Activated CD8-positive, alpha-beta memory T cell treated with anti-CD3 and anti-CD28 coated beads for 4 hours (primary cell): ENCODE data around the gene TRIM56.
"Not testable (repeated sequence)": the region's sequence is repeated elsewhere in the genome, so short reads cannot be mapped to it uniquely, and the experiment has no call there.

Source experiments
- DNase-seq, 2 donors: peaks; one replicate each; pipeline ENCODE4 v3.0.0-alpha.2; 2020; ENCODE audit warnings: low read depth in 2 of 2

The TRIM56 gene

DNA sequence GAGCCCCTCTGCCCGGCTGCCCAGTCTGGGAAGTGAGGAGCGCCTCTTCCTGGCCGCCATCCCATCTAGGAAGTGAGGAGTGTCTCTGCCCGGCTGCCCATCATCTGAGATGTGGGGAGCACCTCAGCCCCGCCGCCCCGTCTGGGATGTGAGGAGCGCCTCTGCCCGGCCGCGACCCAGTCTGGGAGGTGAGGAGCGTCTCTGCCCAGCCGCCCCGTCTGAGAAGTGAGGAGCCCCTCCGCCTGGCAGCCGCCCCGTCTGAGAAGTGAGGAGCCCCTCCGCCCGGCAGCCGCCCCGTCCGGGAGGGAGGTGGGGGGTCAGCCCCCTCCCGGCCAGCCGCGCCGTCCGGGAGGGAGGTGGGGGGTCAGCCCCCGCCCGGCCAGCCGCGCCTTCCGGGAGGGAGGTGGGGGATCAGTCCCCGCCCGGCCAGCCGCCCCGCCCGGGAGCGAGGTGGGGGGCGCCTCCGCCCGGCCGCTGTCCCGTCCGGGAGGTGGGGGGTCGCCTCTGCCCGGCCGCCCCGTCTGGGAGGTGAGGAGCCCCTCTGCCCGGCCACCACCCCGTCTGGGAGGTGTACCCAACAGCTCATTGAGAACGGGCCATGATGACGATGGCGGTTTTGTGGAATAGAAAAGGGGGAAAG, 7.1 kb downstream of the TRIM56 start:
- DNase-seq, result not testable (repeated sequence)

DNA sequence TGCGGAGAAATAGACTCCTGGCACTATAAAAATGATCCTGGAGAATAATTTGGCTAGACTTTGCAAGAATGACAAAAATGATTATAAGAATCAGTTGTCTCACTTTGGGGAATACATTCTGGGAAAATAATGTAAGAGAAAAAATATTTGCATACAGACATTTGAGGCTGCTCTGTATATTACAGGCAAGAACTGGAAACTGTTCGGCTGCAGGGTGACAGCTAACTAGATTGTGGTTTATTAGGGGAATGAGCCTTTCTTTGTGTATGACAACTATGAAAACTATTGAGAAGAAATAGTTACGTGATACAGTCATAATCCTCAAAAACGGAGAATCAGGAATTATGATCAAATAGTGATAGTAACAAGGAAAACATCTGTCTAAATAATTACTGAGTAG, 8.6 kb downstream of the TRIM56 start:
- no peak for DNase-seq

- DNase-seq, result no peak
These were observed 9.1 kb downstream of the TRIM56 start for GRCh38 chr7:101094376-101094775.

- DNase-seq, result no peak
These were observed 9.6 kb downstream of the TRIM56 start for GRCh38 chr7:101094791-101095375.

- DNase-seq, result no peak
These were observed 11.2 kb downstream of the TRIM56 start for GRCh38 chr7:101096331-101096956.

GRCh38 chr7:101096957-101097347, 11.7 kb downstream of the TRIM56 start:
- DNase-seq, result no peak

DNA sequence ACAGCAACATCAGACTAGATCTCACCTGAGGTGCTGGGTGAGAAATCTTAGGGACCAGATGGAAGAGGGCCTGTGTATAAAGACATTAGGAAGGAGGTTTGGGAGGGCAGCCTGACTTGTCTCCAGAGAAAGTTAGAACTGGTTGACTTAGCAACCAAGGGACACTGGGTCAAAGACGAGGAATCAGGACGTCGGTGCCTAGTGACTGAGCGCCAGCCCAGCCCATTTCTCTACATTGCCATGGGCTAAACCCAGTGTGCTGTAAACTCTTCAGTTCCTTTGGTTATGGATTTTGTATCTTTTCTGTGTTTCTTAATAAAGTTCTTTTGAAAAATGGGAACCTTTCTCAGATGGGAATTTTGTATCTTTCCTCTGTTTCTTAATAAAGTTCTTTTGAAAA, 12.3 kb downstream of the TRIM56 start:
- DNase-seq, result no peak

- DNase-seq, result peak; percentile 39 to 57
These were observed 14.9 kb downstream of the TRIM56 start for GRCh38 chr7:101099969-101100781.

GRCh38 chr7:101100858-101101847, 15.9 kb downstream of the TRIM56 start:
- no peak for DNase-seq

DNA sequence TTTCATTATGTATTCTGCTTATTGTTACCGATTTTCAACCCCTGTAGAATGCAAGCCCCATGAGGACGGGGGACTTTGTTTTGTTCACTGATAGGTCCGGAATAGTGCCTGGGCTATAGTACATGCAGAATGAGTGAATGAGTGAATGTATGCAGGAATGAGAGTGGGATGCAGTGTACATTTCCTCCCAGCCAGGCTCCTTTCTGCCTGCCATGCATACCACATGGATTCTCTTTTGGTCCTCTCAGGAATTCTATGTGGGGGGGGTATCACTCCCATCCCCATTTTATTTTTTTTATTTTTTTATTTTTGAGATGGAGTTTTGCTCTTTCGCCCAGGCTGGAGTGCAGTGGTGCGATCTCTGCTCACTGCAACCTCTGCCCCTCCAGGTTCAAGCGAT, 16.7 kb downstream of the TRIM56 start:
- DNase-seq, result no peak

DNA sequence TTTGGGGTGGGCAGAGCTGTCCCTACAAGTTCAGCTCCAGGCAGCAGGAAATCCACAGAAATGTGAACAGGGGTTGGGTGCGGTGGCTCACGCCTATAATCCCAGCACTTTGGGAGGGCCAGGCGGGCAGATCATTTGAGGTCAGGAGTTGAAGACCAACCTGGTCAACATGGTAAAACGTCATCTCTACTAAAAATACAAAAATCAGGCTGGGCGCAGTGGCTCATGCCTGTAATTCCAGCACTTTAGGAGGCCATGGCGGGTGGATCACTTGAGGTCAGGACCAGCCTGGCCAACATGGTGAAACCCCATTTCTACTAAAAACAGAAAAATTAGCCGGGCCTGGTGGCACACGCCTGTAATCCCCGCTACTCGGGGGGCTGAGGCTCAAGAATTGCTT, 18.4 kb downstream of the TRIM56 start:
- DNase-seq, result not testable (repeated sequence)

GRCh38 chr7:101104193-101104713, 19.0 kb downstream of the TRIM56 start:
- no peak for DNase-seq

GRCh38 chr7:101104799-101105198, 19.5 kb downstream of the TRIM56 start:
- DNase-seq, result no peak

DNA sequence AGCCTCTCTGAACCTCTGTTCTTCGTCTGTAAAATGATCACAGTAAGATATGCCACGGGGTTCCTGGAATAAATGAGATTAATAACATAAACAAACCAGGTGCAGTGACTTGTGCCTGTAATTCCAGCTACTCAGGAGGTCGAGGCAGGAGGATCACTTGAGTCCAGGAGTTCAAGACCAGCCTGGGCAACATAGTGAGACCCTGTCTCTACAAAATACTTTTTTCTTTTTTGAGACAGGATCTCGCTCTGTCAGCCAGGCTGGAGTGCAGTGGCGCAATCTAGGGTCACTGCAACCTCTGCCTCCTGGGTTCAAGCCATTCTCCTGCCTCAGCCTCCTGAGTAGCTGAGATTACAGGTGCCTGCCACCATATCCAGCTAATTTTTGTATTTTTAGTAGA, 20.0 kb downstream of the TRIM56 start:
- DNase-seq, result not testable (repeated sequence)

- DNase-seq, result no peak
These were observed 21.1 kb downstream of the TRIM56 start for GRCh38 chr7:101106386-101106785.

DNA sequence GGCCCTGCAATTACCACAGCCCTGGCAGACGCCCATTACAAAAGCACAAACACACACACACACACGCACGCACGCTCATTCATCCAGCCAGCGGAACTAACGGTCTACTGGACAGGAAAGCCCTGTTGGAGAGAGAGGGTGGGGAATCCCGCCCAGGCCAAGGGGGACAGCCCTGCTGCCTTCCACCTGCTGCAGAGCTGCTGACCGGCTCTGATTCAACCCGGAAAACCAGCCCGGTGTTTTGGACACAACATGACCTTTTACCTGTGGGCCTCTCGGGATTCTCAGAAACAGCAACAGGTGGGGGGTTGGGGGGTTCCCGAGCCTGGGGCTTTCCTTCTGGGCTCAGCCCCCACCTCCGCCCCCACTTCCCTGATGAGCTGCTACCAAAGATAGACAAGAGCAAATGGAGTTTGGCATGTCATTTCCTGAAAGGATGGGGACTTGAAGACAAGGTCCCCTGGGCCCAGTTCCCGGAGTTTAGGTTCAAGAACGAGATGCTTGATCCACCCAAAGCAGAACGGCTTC, 23.1 kb downstream of the TRIM56 start:
- DNase-seq, result no peak

- DNase-seq, result no peak
These were observed 23.7 kb downstream of the TRIM56 start for GRCh38 chr7:101108961-101109360.

DNA sequence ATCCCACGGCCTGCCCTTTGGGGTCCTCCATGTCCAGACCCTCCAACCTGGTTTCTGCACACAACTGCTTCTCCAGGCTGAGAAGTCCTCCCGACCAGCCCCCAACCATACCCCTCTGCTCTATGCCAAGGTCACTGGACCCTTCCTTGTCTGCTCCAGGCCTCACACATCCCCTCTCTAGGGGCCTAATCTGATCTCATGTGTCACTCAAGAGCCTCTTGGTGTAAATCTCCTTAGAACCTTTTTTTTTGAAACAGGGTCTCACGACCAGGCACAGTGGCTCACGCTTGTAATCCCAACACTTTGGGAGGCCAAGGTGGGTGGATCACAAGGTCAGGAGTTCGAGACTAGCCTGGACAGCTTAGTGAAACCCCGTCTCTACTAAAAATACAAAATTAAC, 24.1 kb downstream of the TRIM56 start:
- DNase-seq, result no peak

DNA sequence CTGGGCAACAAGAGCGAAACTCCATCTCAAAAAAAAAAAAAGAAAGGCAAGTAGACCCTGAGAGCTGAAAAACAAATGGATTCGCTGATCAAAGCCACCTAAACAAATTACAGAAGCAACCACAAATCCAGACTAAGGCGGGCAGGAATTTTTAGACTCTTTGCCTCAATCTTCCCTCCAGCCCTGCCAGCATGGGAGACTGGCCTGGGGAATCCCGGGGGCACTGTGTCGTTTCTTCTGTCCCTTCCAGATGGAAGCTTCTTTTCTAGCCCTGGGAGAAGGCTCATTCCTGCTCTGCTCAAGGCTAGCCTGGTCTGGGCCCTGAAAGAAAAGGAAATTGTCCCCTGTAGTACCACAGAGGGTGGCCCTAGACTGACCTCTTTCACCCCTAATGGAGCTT, 26.0 kb downstream of the TRIM56 start:
- no peak for DNase-seq

DNA sequence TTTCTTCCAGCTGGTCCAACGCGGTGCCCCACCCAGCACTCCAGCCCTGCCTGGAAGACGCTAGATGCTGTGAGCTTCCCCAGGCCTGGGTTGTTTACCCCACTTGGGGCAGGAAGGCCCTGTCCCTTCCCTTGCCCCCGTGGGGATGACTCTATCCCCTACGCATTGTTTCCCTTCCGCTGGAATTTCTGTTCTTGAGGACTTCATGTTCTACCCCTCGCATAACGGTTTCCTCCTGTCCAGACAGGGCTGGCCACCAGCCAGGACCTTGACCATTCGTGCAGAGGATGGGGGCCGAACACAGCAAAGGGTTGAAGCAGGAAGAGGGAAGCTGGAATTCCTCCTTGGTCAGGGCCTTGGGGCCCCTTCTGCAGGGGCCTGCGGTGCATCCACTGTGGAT, 27.0 kb downstream of the TRIM56 start:
- no peak for DNase-seq

DNA sequence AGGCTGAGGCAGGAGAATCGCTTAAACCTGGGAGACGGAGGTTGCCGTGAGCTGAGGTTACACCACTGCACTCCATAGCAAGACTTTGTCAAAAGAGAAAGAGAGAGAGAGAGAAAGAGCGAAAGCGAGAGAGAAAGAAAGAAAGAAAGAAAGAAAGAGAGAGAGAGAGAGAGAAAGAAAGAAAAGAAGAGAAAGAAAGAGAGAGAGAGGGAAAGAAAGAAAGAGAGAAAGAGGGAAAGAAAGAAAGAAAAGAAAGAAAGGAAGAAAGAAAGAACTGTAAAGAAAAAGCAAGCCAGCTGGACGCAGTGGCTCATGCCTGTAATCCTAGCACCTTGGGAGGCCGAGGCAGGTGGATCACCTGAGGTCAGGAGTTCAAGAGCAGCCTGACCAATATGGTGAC, 27.9 kb downstream of the TRIM56 start:
- not testable (repeated sequence) for DNase-seq
